ENCODE measurements around the gene COL13A1.

Gene COL13A1

GRCh38 chr10:69791812-69792211, 9.9 kb upstream of the COL13A1 start:
- no peak for DNase-seq (ENCODE audit: low read depth)

GRCh38 chr10:69792341-69792740, 9.4 kb upstream of the COL13A1 start:
- DNase-seq (ENCODE audit: low read depth), result no peak

GRCh38 chr10:69794673-69795072, 7.0 kb upstream of the COL13A1 start:
- no peak for DNase-seq (ENCODE audit: low read depth)

GRCh38 chr10:69795242-69795934, 6.3 kb upstream of the COL13A1 start:
- DNase-seq (ENCODE audit: low read depth), result no peak

GRCh38 chr10:69797959-69798358, 3.7 kb upstream of the COL13A1 start:
- DNase-seq (ENCODE audit: low read depth), result no peak

- no peak for DNase-seq (ENCODE audit: low read depth)
Observed at GRCh38 chr10:69800109-69800508, 1.6 kb upstream of the COL13A1 start.

GRCh38 chr10:69800665-69801064, 1.0 kb upstream of the COL13A1 start:
- no peak for DNase-seq (ENCODE audit: low read depth)

GRCh38 chr10:69801094-69801433, 642 bp upstream of the COL13A1 start:
- DNase-seq (ENCODE audit: low read depth), result no peak

GRCh38 chr10:69802424-69803161, 887 bp downstream of the COL13A1 start:
- no peak for DNase-seq (ENCODE audit: low read depth)

GRCh38 chr10:69803809-69804208, 2.1 kb downstream of the COL13A1 start:
- no peak for DNase-seq (ENCODE audit: low read depth)

- no peak for DNase-seq (ENCODE audit: low read depth)
Observed at GRCh38 chr10:69804775-69805174, 3.1 kb downstream of the COL13A1 start.

- DNase-seq (ENCODE audit: low read depth), result no peak
Observed at GRCh38 chr10:69807122-69807521, 5.4 kb downstream of the COL13A1 start.

- no peak for DNase-seq (ENCODE audit: low read depth)
Observed at GRCh38 chr10:69807696-69808095, 6.0 kb downstream of the COL13A1 start.

GRCh38 chr10:69809318-69809717, 7.6 kb downstream of the COL13A1 start:
- no peak for DNase-seq (ENCODE audit: low read depth)

- DNase-seq (ENCODE audit: low read depth), result no peak
Observed at GRCh38 chr10:69810097-69810496, 8.4 kb downstream of the COL13A1 start.

GRCh38 chr10:69810675-69811397, 9.1 kb downstream of the COL13A1 start:
- DNase-seq (ENCODE audit: low read depth), result no peak

GRCh38 chr10:69813632-69814031, 11.9 kb downstream of the COL13A1 start:
- no peak for DNase-seq (ENCODE audit: low read depth)

- no peak for DNase-seq (ENCODE audit: low read depth)
Observed at GRCh38 chr10:69814251-69814650, 12.5 kb downstream of the COL13A1 start.

GRCh38 chr10:69815104-69815503, 13.4 kb downstream of the COL13A1 start:
- DNase-seq (ENCODE audit: low read depth), result no peak

GRCh38 chr10:69816521-69816920, 14.8 kb downstream of the COL13A1 start:
- no peak for DNase-seq (ENCODE audit: low read depth)

- DNase-seq (ENCODE audit: low read depth), result no peak
Observed at GRCh38 chr10:69817078-69817581, 15.4 kb downstream of the COL13A1 start.

GRCh38 chr10:69818676-69819239, 17.1 kb downstream of the COL13A1 start:
- DNase-seq (ENCODE audit: low read depth), result no peak
